ENCODE data around the gene FARSB.

DNA sequence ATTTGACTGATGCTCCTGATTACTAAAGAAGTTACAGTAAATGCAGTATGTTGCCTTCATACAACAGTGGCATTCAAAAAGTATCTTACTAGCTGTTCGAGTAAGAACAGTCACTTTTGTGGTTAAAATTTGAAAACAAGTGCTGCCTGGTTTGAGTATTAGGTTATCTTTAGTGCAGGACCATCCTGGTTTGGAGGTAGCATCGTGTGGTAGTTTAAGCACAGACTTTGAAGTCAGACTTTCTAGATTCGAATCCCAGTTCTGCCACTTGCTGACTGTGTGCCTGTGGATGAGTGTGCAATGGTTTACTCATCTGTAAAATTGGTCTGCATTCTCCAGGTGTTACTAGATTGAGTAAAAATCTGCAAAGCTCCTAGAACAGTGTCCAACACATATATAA is 134.8 kb downstream of the FARSB start:
- TF ChIP-seq, protein P1, sequence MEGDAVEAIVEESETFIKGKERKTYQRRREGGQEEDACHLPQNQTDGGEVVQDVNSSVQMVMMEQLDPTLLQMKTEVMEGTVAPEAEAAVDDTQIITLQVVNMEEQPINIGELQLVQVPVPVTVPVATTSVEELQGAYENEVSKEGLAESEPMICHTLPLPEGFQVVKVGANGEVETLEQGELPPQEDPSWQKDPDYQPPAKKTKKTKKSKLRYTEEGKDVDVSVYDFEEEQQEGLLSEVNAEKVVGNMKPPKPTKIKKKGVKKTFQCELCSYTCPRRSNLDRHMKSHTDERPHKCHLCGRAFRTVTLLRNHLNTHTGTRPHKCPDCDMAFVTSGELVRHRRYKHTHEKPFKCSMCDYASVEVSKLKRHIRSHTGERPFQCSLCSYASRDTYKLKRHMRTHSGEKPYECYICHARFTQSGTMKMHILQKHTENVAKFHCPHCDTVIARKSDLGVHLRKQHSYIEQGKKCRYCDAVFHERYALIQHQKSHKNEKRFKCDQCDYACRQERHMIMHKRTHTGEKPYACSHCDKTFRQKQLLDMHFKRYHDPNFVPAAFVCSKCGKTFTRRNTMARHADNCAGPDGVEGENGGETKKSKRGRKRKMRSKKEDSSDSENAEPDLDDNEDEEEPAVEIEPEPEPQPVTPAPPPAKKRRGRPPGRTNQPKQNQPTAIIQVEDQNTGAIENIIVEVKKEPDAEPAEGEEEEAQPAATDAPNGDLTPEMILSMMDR (IDR thresholded peaks at IDR 0.05) = no peak
- no peak for TF ChIP-seq POLR2A (IDR thresholded peaks at IDR 0.05)

Measured in thyroid gland (tissue), 4 donors.